ENCODE results near the gene CCDC70.

- TF ChIP-seq CTCF (IDR thresholded peaks at IDR 0.05): no peak
- TF ChIP-seq POLR2AphosphoS5 (IDR thresholded peaks at IDR 0.05): no peak
- no peak for TF ChIP-seq POLR2A (IDR thresholded peaks at IDR 0.05)
- TF ChIP-seq EP300 (IDR thresholded peaks at IDR 0.05): no peak
Observed at GRCh38 chr13:51817717-51818116, 44.1 kb upstream of the CCDC70 start.
